ENCODE measurements around the gene RAB40C. TPM values are rescaled to one million over a fixed set of nuclear protein-coding genes. Genes with fewer than 3 reads are reported as not detected.

RAB40C gene
- total RNA-seq, 2 donors from 2014 or later, result 12.9 TPM

GRCh38 chr16:555528-556473 lies 34.1 kb upstream of the RAB40C start:
- H3K9me3 Mint-ChIP-seq, result no peaks in the 10 kb centered on the region
- no peak for ATAC-seq (replicated peaks)
- H3K4me1 Mint-ChIP-seq, result no peaks in the 10 kb centered on the region
- H3K36me3 Mint-ChIP-seq (ENCODE audit: low read depth), result peaks cover 5% of the 10 kb centered on the region
- no peak overlapping the region for H3K27ac Mint-ChIP-seq
- H3K4me3 Mint-ChIP-seq, result no peak overlapping the region
- no peaks in the 10 kb centered on the region for H3K27me3 Mint-ChIP-seq

GRCh38 chr16:556474-557173 lies 33.2 kb upstream of the RAB40C start:
- Mint-ChIP-seq H3K4me1 (no peaks in the 10 kb centered on the region), H3K36me3 (ENCODE audit: low read depth) (peaks cover 5% of the 10 kb centered on the region), H3K27ac (no peak overlapping the region), H3K27me3 (no peaks in the 10 kb centered on the region), H3K9me3 (no peaks in the 10 kb centered on the region), H3K4me3 (no peak overlapping the region)
- ATAC-seq (replicated peaks), result no peak

- no peak overlapping the region for H3K27ac Mint-ChIP-seq
- no peaks in the 10 kb centered on the region for H3K4me1 Mint-ChIP-seq
These were observed 32.2 kb upstream of the RAB40C start for GRCh38 chr16:557463-558297.

GRCh38 chr16:558298-559020 lies 31.4 kb upstream of the RAB40C start:
- Mint-ChIP-seq H3K36me3 (ENCODE audit: low read depth) (peaks cover 5% of the 10 kb centered on the region), H3K27me3 (no peaks in the 10 kb centered on the region), H3K4me3 (no peak overlapping the region), H3K27ac (no peak overlapping the region), H3K4me1 (no peaks in the 10 kb centered on the region), H3K9me3 (no peaks in the 10 kb centered on the region)
- ATAC-seq (replicated peaks), result no peak

More at GRCh38 chr16:557463-558297, 32.2 kb upstream of the RAB40C start:
- no peak for ATAC-seq (replicated peaks)
- Mint-ChIP-seq H3K36me3 (ENCODE audit: low read depth) (peaks cover 5% of the 10 kb centered on the region), H3K27me3 (no peaks in the 10 kb centered on the region), H3K9me3 (no peaks in the 10 kb centered on the region), H3K4me3 (no peak overlapping the region)

GRCh38 chr16:559021-559380 lies 30.9 kb upstream of the RAB40C start:
- Mint-ChIP-seq H3K4me3 (no peak overlapping the region), H3K27me3 (no peaks in the 10 kb centered on the region), H3K9me3 (no peaks in the 10 kb centered on the region), H3K4me1 (no peaks in the 10 kb centered on the region), H3K36me3 (ENCODE audit: low read depth) (peaks cover 5% of the 10 kb centered on the region), H3K27ac (no peak overlapping the region)
- no peak for ATAC-seq (replicated peaks)

- no peaks in the 10 kb centered on the region for H3K27me3 Mint-ChIP-seq
- H3K36me3 Mint-ChIP-seq (ENCODE audit: low read depth), result peaks cover under 1% of the 10 kb centered on the region
- no peak overlapping the region for H3K4me3 Mint-ChIP-seq
- no peaks in the 10 kb centered on the region for H3K9me3 Mint-ChIP-seq
- ATAC-seq (replicated peaks), result no peak
- H3K4me1 Mint-ChIP-seq, result no peaks in the 10 kb centered on the region
- H3K27ac Mint-ChIP-seq, result no peak overlapping the region
These were observed 30.3 kb upstream of the RAB40C start for GRCh38 chr16:559411-560203.

- ATAC-seq (replicated peaks), result no peak
- Mint-ChIP-seq H3K4me1 (no peaks in the 10 kb centered on the region), H3K27ac (no peak within 1 kb of the TSS), H3K9me3 (no peaks in the 10 kb centered on the region), H3K27me3 (no peaks in the 10 kb centered on the region), H3K36me3 (ENCODE audit: low read depth) (no peaks in the 10 kb centered on the region), H3K4me3 (no peak within 1 kb of the TSS)
These were observed 29.6 kb upstream of the RAB40C start, which contains the start of gene PRR35 for GRCh38 chr16:560204-560700. Gene PRR35 (plus strand): TSS chr16:560394. CDS start chr16:563295, 2,901 bp downstream.

GRCh38 chr16:560701-561412 lies 29.0 kb upstream of the RAB40C start:
- Mint-ChIP-seq H3K27ac (no peak overlapping the region), H3K4me3 (no peak overlapping the region), H3K9me3 (no peaks in the 10 kb centered on the region)

GRCh38 chr16:561413-561794 lies 28.5 kb upstream of the RAB40C start:
- Mint-ChIP-seq H3K4me3 (no peak overlapping the region), H3K27me3 (no peaks in the 10 kb centered on the region), H3K27ac (no peak overlapping the region), H3K9me3 (no peaks in the 10 kb centered on the region), H3K36me3 (ENCODE audit: low read depth) (no peaks in the 10 kb centered on the region), H3K4me1 (no peaks in the 10 kb centered on the region)
- ATAC-seq (replicated peaks), result no peak

More at GRCh38 chr16:560701-561412, 29.0 kb upstream of the RAB40C start:
- Mint-ChIP-seq H3K36me3 (ENCODE audit: low read depth) (no peaks in the 10 kb centered on the region), H3K27me3 (no peaks in the 10 kb centered on the region), H3K4me1 (no peaks in the 10 kb centered on the region)
- no peak for ATAC-seq (replicated peaks)

GRCh38 chr16:561957-562938 lies 27.6 kb upstream of the RAB40C start:
- ATAC-seq (replicated peaks), result no peak
- Mint-ChIP-seq H3K27ac (no peak overlapping the region), H3K27me3 (no peaks in the 10 kb centered on the region), H3K36me3 (ENCODE audit: low read depth) (no peaks in the 10 kb centered on the region), H3K4me1 (peaks cover 7% of the 10 kb centered on the region), H3K9me3 (no peaks in the 10 kb centered on the region), H3K4me3 (no peak overlapping the region)

- Mint-ChIP-seq H3K27me3 (no peaks in the 10 kb centered on the region), H3K27ac (no peak overlapping the region), H3K4me3 (no peak overlapping the region), H3K4me1 (peaks cover 7% of the 10 kb centered on the region), H3K36me3 (ENCODE audit: low read depth) (no peaks in the 10 kb centered on the region), H3K9me3 (no peaks in the 10 kb centered on the region)
- no peak for ATAC-seq (replicated peaks)
These were observed 26.7 kb upstream of the RAB40C start for GRCh38 chr16:563072-563644.

Data from activated T-helper 17 cell treated with anti-CD3 and anti-CD28 coated beads, Interleukin-2, amount 50 U/mL, for 72 hours (primary cell).